Lung microvascular endothelial cell (primary cell): ENCODE data around the gene MRPL10. TPM values are rescaled to one million over a fixed set of nuclear protein-coding genes. Genes with fewer than 3 reads are reported as not detected.

Experiments
- DNase-seq, 2 donors: peaks; one replicate each; pipeline versions ENCODE4 v3.0.0 to v3.0.0-alpha.2; 2010; ENCODE audit warnings: low read depth in 2 of 2
- total RNA-seq: library from RNA; depleted of rRNA; stranded (reverse); fragments of >200 nt; gene quantifications from 2 replicates; pipeline ENCODE4 v1.2.1, GENCODE V29; 2014

The MRPL10 gene
- total RNA-seq, result 16.3 and 18.3 TPM in 2 replicates

- DNase-seq, result peak; percentile 93 to 94
These were observed at the start of gene MRPL10, which contains the start of gene LRRC46 for GRCh38 chr17:47831003-47831933. MRPL10 (minus strand) TSS chr17:47831541; CDS start chr17:47831511, 30 bp downstream. LRRC46 (plus strand) TSS chr17:47831670; CDS start chr17:47831990, 320 bp downstream.

- DNase-seq, result no peak
These were observed 48.6 kb upstream of the MRPL10 start for GRCh38 chr17:47879776-47880454.

- no peak for DNase-seq
These were observed 47.8 kb upstream of the MRPL10 start for GRCh38 chr17:47879028-47879585.

- no peak for DNase-seq
These were observed 47.1 kb upstream of the MRPL10 start for GRCh38 chr17:47878203-47879027.

GRCh38 chr17:47877368-47878034 is 46.2 kb upstream of the MRPL10 start:
- no peak for DNase-seq

- no peak for DNase-seq
These were observed 44.0 kb upstream of the MRPL10 start for GRCh38 chr17:47875011-47875985.

- no peak for DNase-seq
These were observed 42.1 kb upstream of the MRPL10 start for GRCh38 chr17:47873200-47874090.

- DNase-seq, result no peak
These were observed 41.4 kb upstream of the MRPL10 start for GRCh38 chr17:47872651-47873161.

GRCh38 chr17:47872019-47872650 is 40.8 kb upstream of the MRPL10 start:
- DNase-seq, result no peak

GRCh38 chr17:47871048-47871447 is 39.7 kb upstream of the MRPL10 start:
- DNase-seq, result no peak

GRCh38 chr17:47870056-47870455 is 38.7 kb upstream of the MRPL10 start:
- no peak for DNase-seq

GRCh38 chr17:47869114-47869513 is 37.8 kb upstream of the MRPL10 start:
- no peak for DNase-seq

- DNase-seq, result no peak
These were observed 36.6 kb upstream of the MRPL10 start for GRCh38 chr17:47867813-47868533.

- no peak for DNase-seq
These were observed 35.6 kb upstream of the MRPL10 start for GRCh38 chr17:47866941-47867340.

GRCh38 chr17:47864791-47865216 is 33.5 kb upstream of the MRPL10 start:
- DNase-seq, result no peak

- peak in 1 of 2 donors; percentile 51 for DNase-seq
These were observed 31.5 kb upstream of the MRPL10 start for GRCh38 chr17:47862621-47863440.
